NK-92 (cell line): ENCODE measurements around the gene PARVB.
"Not testable (repeated sequence)": the region's sequence is repeated elsewhere in the genome, so short reads cannot be mapped to it uniquely, and the experiment has no call there.

Source experiments
- DNase-seq: peaks from one replicate; lab custom pipeline; 2025; ENCODE audit not compliant: unreplicated experiment; lab: John Stamatoyannopoulos, UW

PARVB gene

DNA sequence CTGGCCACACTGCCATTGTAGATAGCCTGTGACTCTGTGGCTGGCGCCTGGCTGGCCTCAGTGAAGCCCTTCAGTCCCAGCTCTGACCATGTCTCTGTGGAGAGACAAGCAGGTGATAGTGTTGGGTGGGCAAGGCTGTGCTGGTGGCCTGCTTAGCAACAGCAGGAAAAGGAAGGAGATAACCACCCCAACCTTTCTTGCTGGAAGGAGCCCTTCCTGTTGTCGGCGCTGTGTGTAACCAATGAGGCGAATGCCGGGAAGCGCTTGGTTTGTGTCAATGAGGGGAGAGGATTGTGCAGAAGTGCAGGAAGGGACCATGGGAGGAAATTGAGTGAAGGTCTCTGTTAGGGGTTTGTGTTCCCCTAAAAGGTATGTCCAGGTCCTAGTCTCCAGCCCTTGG lies 27.3 kb downstream of the PARVB start:
- no peak for DNase-seq

DNA sequence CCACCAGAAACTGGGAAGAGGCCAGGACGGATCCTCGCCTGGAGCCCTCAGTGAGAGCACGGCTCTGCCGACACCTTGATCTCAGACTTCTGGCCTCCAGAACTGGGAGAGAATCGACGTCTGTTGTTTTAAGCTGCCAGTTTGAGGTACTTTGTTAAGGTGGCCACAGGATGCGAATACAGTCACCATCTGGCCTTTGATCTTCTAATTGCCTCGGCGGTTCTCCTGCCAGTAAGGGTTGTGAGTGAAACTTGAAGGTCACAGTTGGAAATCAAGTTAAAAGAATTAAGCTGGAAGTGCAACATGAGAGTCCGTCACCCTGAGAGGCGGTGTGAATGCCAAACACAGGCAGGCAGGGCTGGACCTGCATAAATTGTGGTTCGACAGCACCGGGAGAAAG lies 27.9 kb downstream of the PARVB start:
- no peak for DNase-seq

GRCh38 chr22:44055805-44056204 lies 31.7 kb downstream of the PARVB start:
- DNase-seq = no peak

- not testable (repeated sequence) for DNase-seq
Observed at GRCh38 chr22:44056649-44057048, 32.5 kb downstream of the PARVB start.

GRCh38 chr22:44057401-44057987 lies 33.4 kb downstream of the PARVB start:
- no peak for DNase-seq

GRCh38 chr22:44063462-44064371 lies 39.6 kb downstream of the PARVB start:
- DNase-seq = no peak

DNA sequence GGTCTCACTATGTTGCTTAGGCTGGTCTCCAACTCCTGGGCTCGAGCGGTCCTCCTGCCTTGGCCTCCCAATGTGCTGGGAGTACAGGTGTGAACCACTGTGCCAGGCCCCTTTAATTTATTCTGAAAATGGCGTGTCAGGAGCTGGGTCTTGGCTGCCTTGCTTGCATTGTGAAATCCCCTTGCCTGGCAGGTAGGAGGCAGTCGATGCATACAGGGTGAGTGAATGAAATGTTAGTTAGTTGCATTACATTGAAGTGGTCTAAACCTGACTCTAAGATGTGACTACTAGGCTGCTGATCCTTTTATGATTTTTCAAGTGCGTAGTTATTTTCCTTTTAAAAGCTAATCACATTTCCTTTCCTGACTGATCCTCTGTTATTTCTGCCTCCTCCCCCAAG lies 42.9 kb downstream of the PARVB start:
- no peak for DNase-seq

- no peak for DNase-seq
Observed at GRCh38 chr22:44067901-44068300, 43.8 kb downstream of the PARVB start.

- DNase-seq = no peak
Observed at GRCh38 chr22:44068422-44069191, 44.5 kb downstream of the PARVB start.

- no peak for DNase-seq
Observed at GRCh38 chr22:44070029-44070428, 45.9 kb downstream of the PARVB start.

DNA sequence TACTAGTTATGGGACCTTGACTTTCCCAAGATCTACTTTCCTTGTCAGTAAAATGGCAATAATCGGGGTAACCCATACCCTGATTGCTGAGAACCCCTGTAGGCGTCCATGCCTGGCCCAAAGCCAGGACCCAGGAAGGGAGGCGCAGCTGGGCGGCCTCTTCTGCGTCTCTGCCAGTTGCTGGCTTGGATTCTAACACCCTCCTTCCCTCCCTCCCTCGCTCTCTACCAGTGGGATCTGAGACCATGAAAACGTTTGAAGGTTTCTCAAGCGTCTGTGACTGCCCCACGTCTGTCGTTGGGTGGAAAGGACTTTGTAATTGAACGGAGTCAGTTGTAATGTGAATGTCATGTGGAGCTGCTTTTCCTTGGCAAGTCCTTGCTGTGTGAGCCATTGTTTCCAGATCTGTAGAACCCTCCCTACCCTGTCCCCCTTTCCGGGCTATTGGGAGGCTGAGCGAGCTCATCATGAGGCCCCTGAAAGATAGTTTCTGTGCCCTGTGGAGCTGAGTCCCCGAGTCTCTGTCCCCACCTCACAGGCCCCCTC lies 47.8 kb downstream of the PARVB start:
- no peak for DNase-seq

DNA sequence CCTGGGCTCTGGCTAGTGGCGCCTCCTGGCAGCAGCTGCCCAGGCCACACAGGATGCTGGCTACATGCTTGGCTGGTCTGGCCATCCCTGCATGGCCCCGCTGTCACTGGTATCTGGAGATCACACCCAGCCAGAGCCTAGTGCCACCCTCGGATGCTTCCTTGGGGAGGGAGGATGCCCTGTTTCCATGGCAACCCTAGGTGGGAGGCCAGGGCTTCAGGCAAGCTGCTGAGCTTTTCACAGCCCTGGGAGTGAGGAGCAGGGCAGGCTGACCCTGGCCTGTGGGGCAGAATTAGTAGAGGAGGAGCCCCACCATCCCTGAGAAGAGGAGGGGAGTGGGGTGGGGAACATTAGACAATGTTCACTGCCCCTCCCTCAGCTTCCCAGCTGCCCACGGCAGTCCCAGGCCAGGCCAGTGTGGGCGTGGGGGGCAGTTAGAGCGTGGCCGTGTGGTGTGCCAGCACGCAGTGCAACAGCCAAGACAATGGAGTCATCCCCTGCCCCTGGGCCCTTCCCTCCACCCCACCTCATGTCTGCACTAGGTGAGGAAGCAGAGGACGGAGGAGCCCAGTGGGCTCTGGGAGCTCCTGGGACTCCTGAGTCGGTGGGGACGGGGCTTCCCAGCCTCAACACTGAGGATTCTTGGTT lies 50.4 kb downstream of the PARVB start:
- no peak for DNase-seq

DNA sequence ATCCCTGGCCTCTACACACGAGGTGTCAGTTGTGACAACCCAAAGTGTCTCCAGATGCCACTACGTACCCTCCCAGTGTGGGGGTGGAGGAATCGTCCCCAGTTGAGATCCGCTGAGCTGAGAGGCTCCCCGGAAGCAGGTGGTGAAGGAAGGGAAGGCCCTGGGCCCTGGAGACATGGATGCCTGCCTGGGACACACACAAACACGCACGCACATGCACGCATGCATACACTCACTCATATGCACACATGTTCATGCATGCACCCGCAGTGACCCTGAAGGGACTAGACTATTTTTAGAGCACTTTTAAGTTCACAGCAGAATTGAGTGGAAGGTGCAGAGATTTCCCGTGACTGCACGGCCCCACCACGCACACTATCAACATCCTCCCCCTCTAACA lies 50.9 kb downstream of the PARVB start:
- DNase-seq = no peak

DNA sequence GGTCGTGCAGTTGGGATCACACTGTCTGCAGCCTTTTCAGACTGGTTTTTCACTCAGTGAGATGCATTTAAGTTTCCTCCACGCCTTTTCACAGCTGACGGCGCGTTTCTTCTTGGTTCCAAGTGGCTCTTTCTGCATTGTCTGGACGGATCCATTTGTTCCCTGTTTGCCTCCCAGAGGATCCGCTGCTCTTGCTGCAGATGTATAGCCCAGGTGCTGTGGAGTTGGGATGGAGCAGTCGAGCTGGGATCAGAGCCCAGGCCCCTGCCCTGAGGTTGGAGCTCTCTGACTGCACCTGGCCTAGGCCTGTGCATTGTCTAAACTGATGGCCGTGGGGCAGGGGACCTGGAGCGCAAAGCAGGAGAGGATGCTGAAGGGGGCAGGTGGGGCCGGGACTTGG lies 51.6 kb downstream of the PARVB start:
- no peak for DNase-seq

GRCh38 chr22:44076825-44077224 lies 52.7 kb downstream of the PARVB start:
- DNase-seq = no peak

- DNase-seq = no peak
Observed at GRCh38 chr22:44080936-44081861, 57.1 kb downstream of the PARVB start.

- DNase-seq = no peak
Observed at GRCh38 chr22:44082801-44083200, 58.7 kb downstream of the PARVB start.

GRCh38 chr22:44084044-44084772 lies 60.1 kb downstream of the PARVB start:
- DNase-seq = no peak

DNA sequence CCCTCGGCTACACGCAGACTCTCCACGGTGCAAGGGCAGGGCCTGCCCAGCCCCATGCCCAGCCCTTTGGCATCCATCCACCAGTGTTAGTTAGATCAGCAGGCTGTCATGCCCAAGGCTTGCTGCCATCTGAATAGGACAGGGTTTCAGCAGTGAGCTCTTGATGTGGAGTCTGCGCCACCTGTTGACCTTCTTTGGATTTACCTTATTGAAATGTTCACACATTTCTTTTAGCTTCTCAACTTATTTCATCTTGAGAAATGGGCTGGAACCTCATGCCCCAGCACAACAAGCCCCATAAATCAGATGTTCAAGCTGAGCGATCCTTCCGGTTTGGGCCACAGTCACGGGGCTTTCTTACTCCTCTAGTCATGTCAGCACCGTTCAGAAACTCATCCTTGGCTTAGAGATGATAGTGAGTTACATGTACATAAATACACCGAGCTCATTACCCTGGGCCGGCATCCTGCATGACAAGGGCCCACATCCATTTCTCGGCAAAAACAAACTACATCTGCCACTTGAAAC lies 61.7 kb downstream of the PARVB start:
- DNase-seq = no peak
